IMR-90 (cell line): ENCODE results near the gene COL25A1. TPM values are rescaled to one million over a fixed set of nuclear protein-coding genes. Genes with fewer than 3 reads are reported as not detected.

Source experiments
- ATAC-seq: fragments of 200-7000 bp; cut with Tn5 transposase; 2 replicates; pipeline ENCODE4 v1.9.1; 2020; ENCODE audit warnings: low read depth, mild to moderate bottlenecking, moderate library complexity
- BruUV-seq: library from RNA; stranded (reverse); fragments of 400-500 nt; replicated peaks from 2 replicates; lab custom pipeline; 2021; lab: Mats Ljungman, UMichigan
- CTCF ChIA-PET: fragments of 300-600 bp; formaldehyde crosslinking; extraction: SDS; loops from one replicate; lab custom pipeline; 2021; ENCODE audit warnings: antibody characterized with exemption; lab: Yijun Ruan, JAX
- POLR2A ChIA-PET: fragments of 300-600 bp; sonication (Branson Sonifier 250); formaldehyde crosslinking; loops from one replicate; lab custom pipeline; 2022; ENCODE audit warnings: antibody characterized with exemption; ENCODE audit not compliant: unreplicated experiment; lab: Charles Lee
- DNase-seq: peaks from one replicate; pipeline ENCODE4 v3.0.0; 2013
- H2AFZ ChIP-seq: replicated peaks from 2 replicates; pipeline ENCODE3; 2013; ENCODE audit warnings: low read length, mild to moderate bottlenecking; ENCODE audit not compliant: poor library complexity
- H2AK5ac ChIP-seq: 2 replicates; pipeline ENCODE4 v1.6.1; 2013; ENCODE audit warnings: low read depth, low read length, inconsistent platforms
- H2AK9ac ChIP-seq: replicated peaks from 2 replicates; pipeline ENCODE3; 2013; ENCODE audit warnings: mild to moderate bottlenecking, low read depth, low read length, moderate library complexity; ENCODE audit not compliant: poor library complexity
- H2BK120ac ChIP-seq: 2 replicates; pipeline ENCODE4 v1.6.1; 2013; ENCODE audit warnings: low read depth, low read length, inconsistent platforms
- H2BK15ac ChIP-seq: 3 replicates; pipeline ENCODE4 v1.6.1; 2013; ENCODE audit warnings: low read depth, low read length, inconsistent platforms
- H2BK20ac ChIP-seq: 2 replicates; pipeline ENCODE4 v1.6.1; 2013; ENCODE audit warnings: low read depth, mild to moderate bottlenecking, inconsistent platforms, low read length, moderate library complexity
- H2BK5ac ChIP-seq: 2 replicates; pipeline ENCODE4 v1.6.1; 2013; ENCODE audit warnings: mild to moderate bottlenecking, low read depth, low read length, inconsistent platforms; ENCODE audit not compliant: poor library complexity, severe bottlenecking
- H3K14ac ChIP-seq: replicated peaks from 2 replicates; pipeline ENCODE4 v1.6.1; 2013; ENCODE audit warnings: low read depth, low read length, inconsistent platforms
- H3K18ac ChIP-seq: 2 replicates; pipeline ENCODE4 v1.6.1; 2013; ENCODE audit warnings: low read depth, low read length, control low read depth
- H3K23ac ChIP-seq: 2 replicates; pipeline ENCODE4 v1.6.1; 2013; ENCODE audit warnings: low read depth, low read length, inconsistent platforms
- H3K27ac ChIP-seq: 2 replicates; pipeline ENCODE4 v1.5.1; 2013; ENCODE audit warnings: mild to moderate bottlenecking, control low read depth, low read length; ENCODE audit not compliant: insufficient read depth
- H3K27me3 ChIP-seq: 2 replicates; pipeline ENCODE4 v1.6.1; 2013; ENCODE audit warnings: low read length; ENCODE audit not compliant: control insufficient read depth, insufficient read depth
- H3K36me3 ChIP-seq: 2 replicates; pipeline ENCODE4 v1.6.1; 2013; ENCODE audit warnings: low read length, mixed read lengths; ENCODE audit not compliant: control insufficient read depth, insufficient read depth
- H3K4ac ChIP-seq: 2 replicates; pipeline ENCODE4 v1.6.1; 2013; ENCODE audit warnings: low read depth, low read length, inconsistent platforms
- H3K4me1 ChIP-seq: 2 replicates; pipeline ENCODE4 v1.6.1; 2013; ENCODE audit warnings: low read length, mixed read lengths; ENCODE audit not compliant: control insufficient read depth, insufficient read depth
- H3K4me2 ChIP-seq: 2 replicates; pipeline ENCODE4 v1.6.1; 2013; ENCODE audit warnings: low read depth, mild to moderate bottlenecking, control low read depth, low read length, moderate library complexity
- H3K4me3 ChIP-seq: 2 replicates; pipeline ENCODE4 v1.5.1; 2013; ENCODE audit warnings: low read depth, mild to moderate bottlenecking, control low read depth, low read length, moderate library complexity; ENCODE audit not compliant: insufficient read depth
- H3K56ac ChIP-seq: 2 replicates; pipeline ENCODE4 v1.6.1; 2013; ENCODE audit warnings: low read length, inconsistent platforms; ENCODE audit not compliant: insufficient read depth; ENCODE audit errors: extremely low read depth
- H3K79me1 ChIP-seq, 2 experiments: 2 replicates each; pipeline ENCODE4 v1.6.1; 2013; ENCODE audit warnings: low read length in 2 of 2, inconsistent platforms in 1 of 2, low read depth in 1 of 2
- H3K9ac ChIP-seq: 2 replicates; pipeline ENCODE4 v1.6.1; 2013; ENCODE audit warnings: low read depth, low read length, control low read depth
- H3K9me1 ChIP-seq: 2 replicates; pipeline ENCODE4 v1.6.1; 2013; ENCODE audit warnings: low read length, inconsistent platforms; ENCODE audit not compliant: insufficient read depth
- H3K9me3 ChIP-seq: 2 replicates; pipeline ENCODE4 v1.6.1; 2013; ENCODE audit warnings: low read length; ENCODE audit not compliant: control insufficient read depth, insufficient read depth
- H4K20me1 ChIP-seq: 2 replicates; pipeline ENCODE4 v1.6.1; 2013; ENCODE audit warnings: low read length, inconsistent platforms; ENCODE audit not compliant: insufficient read depth
- H4K5ac ChIP-seq: 2 replicates; pipeline ENCODE4 v1.6.1; 2013; ENCODE audit warnings: mild to moderate bottlenecking, low read depth, low read length, control low read depth
- H4K8ac ChIP-seq, 2 experiments: 2 replicates each; pipeline ENCODE4 v1.6.1; 2013; ENCODE audit warnings: low read depth in 2 of 2, low read length in 2 of 2, control low read depth in 1 of 2, inconsistent platforms in 1 of 2
- H4K91ac ChIP-seq: 2 replicates; pipeline ENCODE4 v1.6.1; 2013; ENCODE audit warnings: low read depth, low read length, inconsistent platforms; ENCODE audit not compliant: insufficient read depth
- BHLHE40 ChIP-seq: fragments of 150-350 bp; IDR thresholded peaks from 2 replicates; pipeline ENCODE4 v1.6.1; 2016; ENCODE audit warnings: mild to moderate bottlenecking, low read depth, low read length
- CEBPB ChIP-seq: IDR thresholded peaks from 2 replicates; pipeline ENCODE4 v1.6.1; 2012; ENCODE audit warnings: low read depth, low read length, improper control_type of control experiment
- CHD1 ChIP-seq: IDR thresholded peaks from 2 replicates; pipeline ENCODE4 v1.6.1; 2012; ENCODE audit warnings: low read depth, low read length, improper control_type of control experiment
- CTCF ChIP-seq: conservative IDR thresholded peaks from 2 replicates; pipeline ENCODE4 v1.5.1; 2012; ENCODE audit warnings: mild to moderate bottlenecking, low read depth, low read length, improper control_type of control experiment
- FOS ChIP-seq: fragments of 150-350 bp; IDR thresholded peaks from 2 replicates; pipeline ENCODE4 v1.6.1; 2016; ENCODE audit warnings: low read depth, low read length
- MAFK ChIP-seq: IDR thresholded peaks from 2 replicates; pipeline ENCODE4 v1.6.1; 2012; ENCODE audit warnings: low read depth, low read length, improper control_type of control experiment
- MAZ ChIP-seq: IDR thresholded peaks from 2 replicates; pipeline ENCODE4 v1.6.1; 2012; ENCODE audit warnings: low read depth, mild to moderate bottlenecking, low read length, improper control_type of control experiment, moderate library complexity, borderline replicate concordance
- MXI1 ChIP-seq: IDR thresholded peaks from 2 replicates; pipeline ENCODE4 v1.6.1; 2012; ENCODE audit warnings: low read depth, mild to moderate bottlenecking, low read length, moderate library complexity, borderline replicate concordance
- NFE2L2 ChIP-seq: fragments of 150-350 bp; IDR thresholded peaks from 2 replicates; pipeline ENCODE4 v1.6.1; 2016; ENCODE audit warnings: low read depth, mild to moderate bottlenecking, low read length
- POLR2A ChIP-seq: IDR thresholded peaks from 2 replicates; pipeline ENCODE4 v1.6.1; 2012; ENCODE audit warnings: mild to moderate bottlenecking, low read depth, low read length
- RAD21 ChIP-seq: IDR thresholded peaks from 2 replicates; pipeline ENCODE4 v1.6.1; 2012; ENCODE audit warnings: low read length, improper control_type of control experiment
- RCOR1 ChIP-seq: IDR thresholded peaks from 2 replicates; pipeline ENCODE4 v1.6.1; 2012; ENCODE audit warnings: mild to moderate bottlenecking, low read length, improper control_type of control experiment; ENCODE audit not compliant: insufficient replicate concordance
- RFX5 ChIP-seq: IDR thresholded peaks from 2 replicates; pipeline ENCODE4 v1.8.0; 2012; ENCODE audit warnings: low read depth, mild to moderate bottlenecking, low read length, moderate library complexity
- SMC3 ChIP-seq: fragments of 150-350 bp; IDR thresholded peaks from 2 replicates; pipeline ENCODE4 v1.6.1; 2016; ENCODE audit warnings: low read depth, mild to moderate bottlenecking, antibody characterized with exemption, low read length, moderate library complexity
- USF2 ChIP-seq: fragments of 150-350 bp; IDR thresholded peaks from 2 replicates; pipeline ENCODE4 v1.6.1; 2017; ENCODE audit warnings: mild to moderate bottlenecking, antibody characterized with exemption, low read length, low read depth
- WGBS, 2 experiments: methylation state at CpG; one replicate each; pipeline versions ENCODE4 v1.1.5 to v1.1.7; 2013; ENCODE audit warnings: missing lambda C conversion rate in 2 of 2; ENCODE audit not compliant: insufficient read length in 1 of 2; ENCODE audit errors: extremely low coverage in 2 of 2; 5-methylcytosine and 5-hydroxymethylcytosine counted together
- dilution Hi-C: fragments of 300-500 bp; cut with HindIII; formaldehyde crosslinking; loops from one replicate; pipeline ENCODE4 v1.14.3; 2018; ENCODE audit warnings: low sequenced_read_pairs; ENCODE audit not compliant: unreplicated experiment
- in situ Hi-C: fragments of 300-500 bp; cut with MboI; formaldehyde crosslinking; loops from 3 replicates; pipeline ENCODE4 v1.14.3; 2019; ENCODE audit warnings: low sequenced_read_pairs, inconsistent platforms, mixed read lengths
- intact Hi-C: fragments of 100-400 bp; cut with micrococcal nuclease; formaldehyde crosslinking; loops from 2 replicates; pipeline ENCODE4 v1.10.0; 2022
- polyA plus RNA-seq, 3 experiments: library from polyadenylated mRNA; depleted of rRNA; stranded (reverse); fragments of >200 nt; gene quantifications; 2 replicates each; pipeline ENCODE4 v1.2.3, GENCODE V29; 2012; ENCODE audit warnings: low replicate concordance in 1 of 3
- total RNA-seq: library from RNA; depleted of rRNA; stranded (reverse); fragments of >200 nt; gene quantifications from 2 replicates; pipeline ENCODE4 v1.2.3, GENCODE V29; 2012

Gene COL25A1
- total and polyA plus RNA-seq, 2 of the 4 experiments (the other 2 are of a cell fraction) = under 0.01 to 0.05 TPM

GRCh38 chr4:109011241-109012026 is 291.0 kb downstream of the COL25A1 start:
- H4K8ac ChIP-seq = no peak overlapping the region
- no peak overlapping the region for H3K23ac ChIP-seq
- no peak overlapping the region for H2AK9ac ChIP-seq
- BruUV-seq = no TSS peak
- H2BK20ac ChIP-seq = no peak overlapping the region
- no peaks in the 10 kb centered on the region; the same call in 1 of the 2 replicates for H3K4me1 ChIP-seq
- H3K9me3 ChIP-seq = peaks cover 2% of the 10 kb centered on the region; the same call in 1 of the 2 replicates
- H3K56ac ChIP-seq = no peak overlapping the region
- H3K27ac ChIP-seq = no peak overlapping the region
- no peak overlapping the region for H2AK5ac ChIP-seq
- H3K79me1 ChIP-seq = no peaks in the 10 kb centered on the region
- H4K20me1 ChIP-seq = no peaks in the 10 kb centered on the region
- DNase-seq (no peak), ATAC-seq (no peak)
- H3K18ac ChIP-seq = peak overlapping the region; percentile 47; the same call in 1 of the 2 replicates
- no peaks in the 10 kb centered on the region for H3K9me1 ChIP-seq
- no peaks in the 10 kb centered on the region for H3K27me3 ChIP-seq
- no peak overlapping the region for H3K4ac ChIP-seq
- H3K4me2 ChIP-seq = no peak overlapping the region
- CTCF ChIA-PET = no interaction called here
- no peak overlapping the region for H3K14ac ChIP-seq
- no peak overlapping the region for H3K4me3 ChIP-seq
- H2BK5ac ChIP-seq = no peak overlapping the region
- dilution Hi-C loops = no loop called here
- in situ Hi-C loops = no loop called here
- H3K9ac ChIP-seq = no peak overlapping the region
- no peak overlapping the region for H2BK120ac ChIP-seq
- no peak overlapping the region for H4K91ac ChIP-seq
- intact Hi-C loops = no loop called here
- no peaks in the 10 kb centered on the region for H3K36me3 ChIP-seq
- H2BK15ac ChIP-seq = no peak overlapping the region
- 100% methylated on average over 1 of the region's 3 CpGs; no CpG with 5 or more reads in 1 of the 2 experiments for WGBS, 2 experiments
- no peak overlapping the region for H2AFZ ChIP-seq
- no peak overlapping the region for H4K5ac ChIP-seq
- POLR2A ChIA-PET = no interaction called here
- TF ChIP-seq SMC3 = no peak
- no peak for TF ChIP-seq FOS
- no peak for TF ChIP-seq POLR2A
- TF ChIP-seq CEBPB = no peak
- TF ChIP-seq RFX5 = no peak
- no peak for TF ChIP-seq BHLHE40
- TF ChIP-seq NFE2L2 = no peak
- TF ChIP-seq MAFK = no peak
- no peak for TF ChIP-seq MAZ
- TF ChIP-seq MXI1 = no peak
- TF ChIP-seq RAD21 = no peak
- no peak for TF ChIP-seq CTCF
- TF ChIP-seq RCOR1 = no peak
- no peak for TF ChIP-seq CHD1
- no peak for TF ChIP-seq USF2
